KBM-7 (cell line): Measurements from ENCODE around the gene FOXO4.

Experiments
- DNase-seq: peaks from one replicate; pipeline ENCODE4 v3.0.0-alpha.2; 2015
- in situ Hi-C: fragments of 300-500 bp; cut with MboI; formaldehyde crosslinking; loops from 2 replicates; pipeline ENCODE4 v1.14.3; 2020; ENCODE audit warnings: low sequenced_read_pairs, low pct_unique_long_range_greater_than_20kb, mixed read lengths

Gene FOXO4

GRCh38 chrX:71128166-71128833, 32.6 kb downstream of the FOXO4 start:
- in situ Hi-C loops, result no loop called here
- no peak for DNase-seq

- DNase-seq, result peak; percentile 91
- in situ Hi-C loops, result no loop called here
These were observed 33.5 kb downstream of the FOXO4 start for GRCh38 chrX:71128915-71129765.

- in situ Hi-C loops, result no loop called here
- no peak for DNase-seq
These were observed 35.9 kb downstream of the FOXO4 start for GRCh38 chrX:71131510-71131909.

GRCh38 chrX:71140440-71140839, 44.8 kb downstream of the FOXO4 start:
- DNase-seq, result no peak
- in situ Hi-C loops, result no loop called here

- in situ Hi-C loops, result no loop called here
- no peak for DNase-seq
These were observed 47.9 kb downstream of the FOXO4 start for GRCh38 chrX:71143508-71143907.

- in situ Hi-C loops, result no loop called here
- no peak for DNase-seq
These were observed 49.0 kb downstream of the FOXO4 start, which contains the start of gene NLGN3 for GRCh38 chrX:71144651-71145050. NLGN3 (plus strand) TSS chrX:71144841; CDS start chrX:71147750, 2,909 bp downstream.

- in situ Hi-C loops, result no loop called here
These were observed 52.0 kb downstream of the FOXO4 start for GRCh38 chrX:71147496-71148277.

GRCh38 chrX:71148278-71148663, 52.6 kb downstream of the FOXO4 start:
- in situ Hi-C loops, result no loop called here
- no peak for DNase-seq

More at GRCh38 chrX:71147496-71148277, 52.0 kb downstream of the FOXO4 start:
- DNase-seq, result no peak

GRCh38 chrX:71151366-71151765, 55.7 kb downstream of the FOXO4 start:
- in situ Hi-C loops, result loop anchor here (25.0 kb wide), 1 partner anchor 389 kb away; no protein-coding TSS in a partner anchor
- DNase-seq, result no peak
